ENCODE measurements around the gene CIRBP.

DNA sequence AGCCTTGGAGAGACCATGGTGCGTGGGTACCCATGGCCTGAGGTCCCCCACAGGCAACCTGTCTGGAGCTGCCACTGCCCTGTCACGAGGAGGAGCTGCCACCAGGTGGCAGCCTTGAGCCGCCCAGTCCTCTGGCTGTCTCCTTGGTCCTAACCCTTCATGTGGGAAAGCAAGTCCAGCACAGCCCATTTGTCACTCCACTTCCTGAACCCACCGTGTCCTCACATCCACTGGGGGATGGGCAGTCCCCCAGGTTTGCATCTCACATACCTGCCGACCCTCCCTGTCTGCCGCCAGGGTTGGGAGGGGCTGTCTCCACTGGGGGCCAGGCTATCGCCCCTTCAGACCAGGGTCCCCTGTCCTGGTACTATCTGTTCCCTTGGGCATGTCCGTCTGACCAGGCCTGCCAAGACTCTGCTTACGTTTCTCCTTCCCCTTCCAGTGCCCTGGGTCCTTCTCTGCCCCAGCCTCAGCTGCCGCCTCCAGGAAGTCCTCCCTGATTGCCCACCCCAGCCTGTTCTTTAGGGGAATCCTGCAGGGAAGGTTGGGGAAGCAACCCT is 10.7 kb downstream of the CIRBP start:
- TF ChIP-seq, protein P1, sequence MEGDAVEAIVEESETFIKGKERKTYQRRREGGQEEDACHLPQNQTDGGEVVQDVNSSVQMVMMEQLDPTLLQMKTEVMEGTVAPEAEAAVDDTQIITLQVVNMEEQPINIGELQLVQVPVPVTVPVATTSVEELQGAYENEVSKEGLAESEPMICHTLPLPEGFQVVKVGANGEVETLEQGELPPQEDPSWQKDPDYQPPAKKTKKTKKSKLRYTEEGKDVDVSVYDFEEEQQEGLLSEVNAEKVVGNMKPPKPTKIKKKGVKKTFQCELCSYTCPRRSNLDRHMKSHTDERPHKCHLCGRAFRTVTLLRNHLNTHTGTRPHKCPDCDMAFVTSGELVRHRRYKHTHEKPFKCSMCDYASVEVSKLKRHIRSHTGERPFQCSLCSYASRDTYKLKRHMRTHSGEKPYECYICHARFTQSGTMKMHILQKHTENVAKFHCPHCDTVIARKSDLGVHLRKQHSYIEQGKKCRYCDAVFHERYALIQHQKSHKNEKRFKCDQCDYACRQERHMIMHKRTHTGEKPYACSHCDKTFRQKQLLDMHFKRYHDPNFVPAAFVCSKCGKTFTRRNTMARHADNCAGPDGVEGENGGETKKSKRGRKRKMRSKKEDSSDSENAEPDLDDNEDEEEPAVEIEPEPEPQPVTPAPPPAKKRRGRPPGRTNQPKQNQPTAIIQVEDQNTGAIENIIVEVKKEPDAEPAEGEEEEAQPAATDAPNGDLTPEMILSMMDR (IDR thresholded peaks at IDR 0.05) = peak; percentile 85 to 95 (median 90)
- TF ChIP-seq EP300 (IDR thresholded peaks at IDR 0.05) = no peak
- TF ChIP-seq POLR2A (IDR thresholded peaks at IDR 0.05) = no peak
